ENCODE measurements around the gene ADGRB3.
"Not testable (repeated sequence)": the region's sequence is repeated elsewhere in the genome, so short reads cannot be mapped to it uniquely, and the experiment has no call there.

Gene ADGRB3

GRCh38 chr6:68744376-68744775, 109.3 kb downstream of the ADGRB3 start:
- not testable (repeated sequence) for DNase-seq

- no peak for DNase-seq
Measured at GRCh38 chr6:68746376-68746775, 111.3 kb downstream of the ADGRB3 start.

DNA sequence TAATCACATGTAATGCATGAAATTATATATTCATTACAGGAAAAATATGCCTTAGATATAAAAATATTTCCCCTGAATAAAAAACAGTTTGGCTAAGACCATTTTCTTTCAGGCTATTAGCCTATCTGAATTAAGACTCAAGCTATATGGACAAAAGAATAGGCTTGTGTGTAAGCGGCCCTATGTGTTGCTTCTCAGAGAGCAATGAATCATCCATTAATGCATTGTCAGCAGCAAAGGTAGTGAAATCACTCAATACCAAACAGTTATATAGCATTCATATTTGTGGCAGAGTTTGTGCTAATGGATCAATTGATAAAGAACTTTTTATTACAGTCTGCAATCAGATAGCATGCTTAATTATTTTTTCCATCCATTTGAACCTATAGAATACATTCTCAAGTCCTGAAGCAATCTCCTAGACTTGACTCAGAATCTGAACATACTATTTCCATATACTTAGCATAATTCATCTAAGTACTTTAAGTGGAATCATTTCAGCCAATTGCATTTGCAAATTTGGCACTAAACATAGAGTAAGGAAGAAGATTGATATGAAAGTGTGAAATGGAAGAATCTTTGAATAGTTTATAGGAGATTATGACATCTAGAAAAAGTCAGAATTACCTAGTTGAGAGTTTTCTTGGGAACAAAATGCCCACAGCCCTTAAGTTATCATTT, 112.2 kb downstream of the ADGRB3 start:
- DNase-seq: no peak

GRCh38 chr6:68747832-68748231, 112.8 kb downstream of the ADGRB3 start:
- DNase-seq: not testable (repeated sequence)

GRCh38 chr6:68754681-68755213, 119.7 kb downstream of the ADGRB3 start:
- DNase-seq: no peak

DNA sequence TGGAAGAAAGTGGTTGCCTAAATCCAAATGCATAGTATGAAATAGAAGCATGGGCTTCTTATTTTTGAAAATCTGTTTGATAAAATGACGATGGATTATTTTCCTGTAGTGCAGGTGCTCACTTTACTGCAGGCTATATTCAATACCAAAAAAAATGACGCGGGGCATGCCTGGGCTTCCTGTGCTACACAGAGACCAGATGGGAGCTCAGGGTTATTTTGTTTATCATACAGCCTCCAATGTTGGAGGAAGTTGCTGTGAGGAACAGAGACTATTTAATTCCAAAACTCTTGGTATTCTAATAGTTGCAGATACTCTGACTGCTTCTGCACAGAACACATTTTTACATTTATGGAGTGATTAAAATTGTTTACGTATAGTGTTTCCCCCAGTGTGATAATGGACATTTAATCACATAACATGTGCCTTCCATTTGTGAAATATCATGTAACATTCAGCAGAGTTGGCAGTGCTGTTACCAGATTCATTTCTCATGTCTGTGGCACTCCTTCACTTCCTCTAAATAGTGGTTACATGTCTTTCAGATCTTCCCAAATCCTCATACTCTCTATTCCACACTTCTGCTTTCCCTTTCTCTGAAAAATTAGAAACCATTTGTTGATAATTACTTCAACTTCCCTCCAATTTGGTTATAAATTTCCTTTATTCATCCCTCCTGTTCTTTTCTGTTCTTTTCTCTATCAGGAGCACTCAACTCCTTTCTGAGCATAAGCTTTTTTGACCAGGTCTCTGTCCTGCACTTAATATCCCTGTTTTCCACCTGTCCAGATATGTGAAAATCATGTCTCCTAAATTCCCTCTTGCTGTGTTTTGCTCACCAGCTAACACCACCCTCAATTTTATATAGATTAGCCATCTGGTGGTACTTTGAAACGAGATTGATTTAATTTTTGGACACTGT, 121.6 kb downstream of the ADGRB3 start:
- DNase-seq: no peak

- DNase-seq: no peak
Measured at GRCh38 chr6:68757821-68758220, 122.7 kb downstream of the ADGRB3 start.

DNA sequence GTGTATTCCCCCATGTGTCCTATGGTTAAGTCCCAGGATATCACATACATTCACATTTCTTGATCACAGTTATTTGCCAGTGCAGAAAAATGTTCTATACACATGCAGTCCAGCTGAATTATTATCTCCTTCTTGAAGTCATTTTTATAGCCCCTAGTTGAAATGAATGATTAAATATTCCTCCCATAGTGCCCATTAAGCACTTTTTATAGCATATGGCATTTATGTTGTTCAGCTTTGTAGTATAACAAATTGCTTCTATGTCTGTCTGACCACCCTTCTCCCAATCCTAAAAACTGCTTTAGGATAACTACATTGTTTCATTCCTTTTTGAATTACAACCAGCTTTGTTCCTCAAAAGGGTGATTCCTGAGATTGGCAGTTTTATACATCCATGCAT, 123.5 kb downstream of the ADGRB3 start:
- DNase-seq: no peak

DNA sequence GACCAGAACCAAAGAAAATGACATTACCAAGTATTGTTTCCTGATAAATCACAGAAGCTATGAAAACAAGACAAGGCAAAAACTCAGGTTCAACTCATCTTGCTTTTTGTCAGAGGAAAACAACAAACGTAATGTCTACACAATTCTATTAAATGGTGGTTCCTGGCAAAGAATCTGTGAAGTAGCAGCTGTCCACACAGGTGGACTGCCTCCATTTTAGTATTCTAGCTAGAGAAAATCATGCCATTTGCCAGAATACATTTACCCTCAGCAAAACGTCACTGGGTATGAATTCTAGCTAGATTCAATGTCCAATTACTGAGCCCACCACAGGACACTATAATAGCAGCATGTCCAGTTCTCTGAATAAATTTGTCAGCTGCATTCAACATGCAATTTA, 125.4 kb downstream of the ADGRB3 start:
- no peak for DNase-seq

DNA sequence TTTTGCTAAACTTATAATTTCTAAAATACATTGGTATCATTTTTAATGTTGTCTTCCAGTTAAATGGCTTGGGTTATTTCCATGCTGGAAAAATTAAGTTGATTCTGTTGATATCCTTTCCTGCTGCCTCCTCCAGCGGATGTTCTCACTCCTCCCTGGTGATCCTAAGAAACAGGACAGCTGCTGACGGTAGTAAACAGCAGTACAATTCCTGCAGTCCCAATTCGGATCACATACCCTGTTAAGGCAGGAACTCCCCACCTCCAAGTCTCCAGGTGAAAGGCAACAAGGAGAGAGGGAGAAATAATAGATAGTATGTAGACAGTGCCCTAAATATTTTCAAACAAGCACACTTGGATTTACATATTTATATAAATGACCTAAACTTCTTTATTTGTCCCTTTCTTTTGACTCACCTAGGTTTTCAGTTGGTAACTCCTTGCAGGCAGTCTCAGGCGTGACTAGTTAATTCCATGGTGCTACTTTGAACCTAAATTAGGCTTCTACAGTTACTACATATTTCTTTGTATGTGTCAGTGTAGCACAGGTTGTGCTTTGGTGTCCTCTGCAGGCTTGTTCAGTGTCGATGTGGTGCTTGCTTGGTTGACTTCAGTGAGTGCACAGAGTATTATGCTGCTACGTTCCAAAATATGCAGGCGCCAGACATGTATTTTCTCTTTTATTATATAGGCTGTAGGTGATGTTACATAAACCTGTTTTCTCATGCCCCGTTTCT, 126.0 kb downstream of the ADGRB3 start:
- DNase-seq: no peak

GRCh38 chr6:68761985-68762384, 126.9 kb downstream of the ADGRB3 start:
- no peak for DNase-seq

- DNase-seq: no peak
Measured at GRCh38 chr6:68771426-68771825, 136.3 kb downstream of the ADGRB3 start.

- DNase-seq: no peak
Measured at GRCh38 chr6:68774843-68775242, 139.8 kb downstream of the ADGRB3 start.

DNA sequence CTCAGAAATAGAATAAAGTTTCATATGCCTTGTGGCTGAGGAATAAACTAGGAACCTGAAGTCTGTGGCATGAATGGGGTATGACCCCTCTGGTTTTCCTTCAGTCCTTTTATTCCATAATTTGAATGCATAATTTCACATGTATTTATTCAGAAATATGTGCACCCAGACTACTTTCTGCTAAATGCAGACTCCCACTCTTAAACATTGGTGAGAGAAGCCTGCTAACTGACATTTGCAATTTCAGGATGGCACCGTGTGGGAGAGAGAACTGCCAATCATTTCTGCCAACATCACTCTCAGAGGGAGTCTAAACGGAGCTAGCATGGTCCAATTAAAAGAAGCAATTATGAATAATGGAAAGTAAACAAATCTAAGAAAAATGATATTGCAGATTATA, 141.3 kb downstream of the ADGRB3 start:
- DNase-seq: no peak

DNA sequence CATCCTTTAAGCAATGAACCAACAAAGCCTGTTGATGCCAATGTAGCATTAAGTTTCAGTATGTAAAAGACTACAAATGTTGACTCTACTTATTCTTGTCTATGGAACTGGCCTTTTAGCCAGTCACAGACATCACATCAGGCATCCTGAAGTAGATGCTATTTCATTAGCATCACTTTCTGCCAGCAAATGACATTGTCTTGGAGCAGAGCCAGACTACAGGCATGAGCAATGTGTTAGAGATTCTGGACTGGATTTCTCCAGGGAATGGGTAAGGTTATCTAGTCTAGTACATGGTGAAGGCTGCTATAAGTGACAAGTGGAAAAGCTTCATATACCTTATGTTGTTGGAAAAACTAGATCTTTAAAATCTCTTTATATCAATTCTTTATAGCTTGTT, 142.9 kb downstream of the ADGRB3 start:
- DNase-seq: no peak

DNA sequence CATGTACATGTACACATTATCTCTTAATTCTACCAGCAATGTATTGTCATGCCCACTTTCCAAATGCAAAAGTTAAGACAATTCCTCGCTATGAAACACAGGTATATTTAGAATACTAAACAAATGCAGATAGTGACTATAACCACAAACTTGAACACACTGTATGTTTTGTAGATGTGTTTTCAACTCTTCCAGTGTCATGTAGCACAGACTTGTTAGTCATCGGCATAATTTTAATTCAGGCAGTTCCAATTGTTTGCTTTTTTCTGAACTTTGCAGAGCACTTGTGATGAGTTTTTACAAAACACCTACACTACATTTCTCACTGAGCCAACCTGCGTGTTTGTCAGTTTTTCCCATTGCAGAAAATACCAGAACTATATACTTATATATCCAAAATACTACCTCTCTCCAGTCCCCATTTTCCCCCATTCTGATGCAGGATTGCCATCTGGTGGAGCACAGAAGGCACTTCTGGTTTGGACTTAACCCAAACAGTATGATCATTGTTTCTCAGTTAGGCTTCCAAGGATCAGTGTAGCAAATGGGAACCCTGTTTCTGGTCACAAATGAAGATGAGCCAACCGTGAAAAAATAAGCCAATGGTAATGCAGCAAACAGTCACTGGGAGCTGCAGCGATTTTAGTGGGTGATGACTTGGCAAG, 143.4 kb downstream of the ADGRB3 start:
- no peak for DNase-seq

- no peak for DNase-seq
Measured at GRCh38 chr6:68779366-68779765, 144.3 kb downstream of the ADGRB3 start.

GRCh38 chr6:68790128-68790527, 155.0 kb downstream of the ADGRB3 start:
- not testable (repeated sequence) for DNase-seq

GRCh38 chr6:68814976-68815375, 179.9 kb downstream of the ADGRB3 start:
- not testable (repeated sequence) for DNase-seq

GRCh38 chr6:68826501-68826900, 191.4 kb downstream of the ADGRB3 start:
- no peak for DNase-seq

DNA sequence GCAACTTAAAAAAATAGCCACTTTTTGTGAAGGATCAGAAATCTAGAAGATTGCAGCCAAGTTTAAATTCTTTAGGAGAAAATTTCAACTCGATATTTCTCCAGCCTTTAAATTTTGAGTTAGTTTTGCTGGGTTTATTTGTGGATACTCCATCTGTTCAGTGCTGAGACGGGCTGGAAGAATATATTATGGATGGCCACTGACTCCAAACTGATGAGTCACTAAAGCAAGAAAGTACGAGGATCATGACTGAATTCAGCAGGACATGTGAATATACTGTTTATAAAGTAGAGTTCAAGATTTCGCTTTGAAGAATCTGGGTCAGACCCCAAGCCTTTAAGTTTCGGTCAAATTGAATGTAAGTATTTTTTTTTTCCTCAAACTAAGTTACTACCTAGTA, 199.5 kb downstream of the ADGRB3 start:
- DNase-seq: no peak

- no peak for DNase-seq
Measured at GRCh38 chr6:68838571-68838970, 203.5 kb downstream of the ADGRB3 start.

DNA sequence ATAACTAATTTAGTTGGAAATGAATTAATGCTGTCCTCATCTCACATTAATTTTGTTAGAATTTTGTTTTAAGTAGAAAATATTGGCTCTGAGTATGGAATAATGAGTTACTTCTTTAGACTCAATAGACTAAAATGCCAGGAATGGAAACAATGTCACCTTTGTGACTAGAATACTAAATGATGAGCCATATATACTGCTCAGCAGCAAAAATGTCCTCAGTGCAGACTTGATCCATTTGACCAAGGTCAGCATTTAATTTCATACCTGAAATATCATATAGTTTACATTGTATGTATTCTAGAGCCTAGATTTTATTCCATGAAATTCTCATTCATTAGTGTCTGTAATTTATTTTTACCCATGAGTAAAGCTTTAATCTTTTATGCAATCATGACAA, 217.7 kb downstream of the ADGRB3 start:
- DNase-seq: no peak

All from CD4-positive, alpha-beta T cell treated with Interferon gamma for 1 hour (primary cell).